ENCODE measurements around the gene CDH2.

The CDH2 gene

DNA sequence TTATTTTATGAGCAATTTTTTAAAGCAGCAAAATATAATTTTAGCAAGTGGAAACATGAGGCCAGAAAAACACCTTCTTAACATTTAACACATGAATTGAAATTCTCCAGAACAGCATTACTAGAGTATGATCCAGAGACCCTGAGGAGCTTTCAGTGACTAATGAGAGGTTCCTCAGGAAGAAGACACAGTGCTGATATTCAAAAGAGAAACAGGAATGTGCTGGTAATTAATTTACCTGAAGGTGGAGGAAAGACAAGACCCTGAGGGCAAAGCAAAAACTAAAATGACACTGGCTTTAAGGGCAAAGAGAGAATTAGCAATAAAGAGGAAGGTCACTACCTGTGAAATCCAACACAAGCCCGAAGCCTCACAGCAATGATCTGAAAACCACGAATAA, 97.0 kb downstream of the CDH2 start:
- no peak for DNase-seq

DNA sequence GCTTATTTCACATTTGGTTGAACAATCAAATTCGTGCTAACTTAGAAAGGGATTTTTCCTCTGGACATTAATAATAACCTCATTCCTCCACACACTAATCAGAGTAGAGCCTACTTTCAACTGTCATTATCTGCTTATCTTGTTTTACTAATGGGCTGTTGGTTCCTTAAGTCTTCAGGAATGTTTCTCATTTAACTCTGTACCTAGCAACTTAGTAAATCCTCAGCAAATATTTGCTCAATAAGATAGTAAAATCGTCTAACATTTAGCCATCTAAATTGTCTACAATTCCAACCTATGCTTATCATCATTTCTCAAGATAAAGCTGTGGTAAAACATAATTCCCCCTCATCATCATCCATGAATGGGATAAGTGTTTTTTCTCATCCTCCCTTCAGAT, 98.1 kb downstream of the CDH2 start:
- DNase-seq = no peak

DNA sequence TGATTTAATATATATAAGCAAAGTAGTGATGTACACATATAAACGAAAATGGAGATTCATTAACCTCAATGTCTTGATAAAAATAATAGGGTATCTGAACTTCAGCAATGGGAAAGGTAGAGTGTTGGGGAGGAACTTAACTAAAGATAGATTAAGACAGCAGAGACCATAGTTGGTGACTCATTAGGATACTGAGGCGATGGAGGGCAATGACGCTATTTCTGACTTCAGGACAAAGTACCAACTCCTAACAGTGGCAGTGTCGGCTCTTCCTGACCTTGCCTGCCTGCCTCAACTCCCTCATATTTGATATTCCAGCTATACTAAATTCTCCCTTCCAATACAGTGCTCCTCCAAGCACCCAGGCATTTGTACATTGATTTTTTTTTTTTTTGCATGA, 98.6 kb downstream of the CDH2 start:
- DNase-seq = no peak

DNA sequence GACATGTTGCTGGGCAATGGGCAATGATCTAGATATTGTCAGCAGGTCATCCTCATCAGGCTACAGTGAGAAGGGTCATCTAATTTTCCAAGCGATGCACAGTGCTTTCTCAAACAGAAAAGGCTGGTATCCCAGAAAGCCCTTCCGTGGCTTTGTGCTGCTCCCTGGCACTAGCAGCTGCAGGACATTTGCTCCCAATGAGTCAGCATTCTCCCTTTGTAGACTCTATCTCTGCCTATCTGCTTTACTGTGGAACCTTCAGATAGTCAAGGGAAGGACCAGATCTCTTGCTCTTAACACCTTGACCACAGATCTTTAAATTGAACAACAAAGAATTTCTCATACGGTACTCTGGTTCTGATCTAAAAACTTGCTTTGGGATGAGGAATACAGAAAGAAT, 101.4 kb downstream of the CDH2 start:
- no peak for DNase-seq

DNA sequence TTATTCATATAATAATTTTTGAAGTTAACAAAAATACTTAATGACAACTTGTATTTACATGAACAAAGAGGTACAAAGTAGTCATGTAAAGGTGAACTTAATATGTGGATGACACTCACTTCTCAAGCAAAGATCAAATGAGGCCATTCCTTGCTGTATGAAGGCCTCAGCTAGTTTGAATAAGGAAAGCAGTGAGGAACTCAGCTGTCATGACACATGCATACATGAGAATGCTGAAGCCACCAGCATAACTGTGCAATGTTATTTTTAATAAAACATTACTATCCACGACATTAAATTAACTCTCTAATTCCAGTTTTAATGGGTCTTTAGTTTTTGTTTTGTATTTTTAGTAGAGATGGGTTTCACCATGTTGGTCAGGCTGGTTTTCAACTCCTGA, 102.9 kb downstream of the CDH2 start:
- no peak for DNase-seq

DNA sequence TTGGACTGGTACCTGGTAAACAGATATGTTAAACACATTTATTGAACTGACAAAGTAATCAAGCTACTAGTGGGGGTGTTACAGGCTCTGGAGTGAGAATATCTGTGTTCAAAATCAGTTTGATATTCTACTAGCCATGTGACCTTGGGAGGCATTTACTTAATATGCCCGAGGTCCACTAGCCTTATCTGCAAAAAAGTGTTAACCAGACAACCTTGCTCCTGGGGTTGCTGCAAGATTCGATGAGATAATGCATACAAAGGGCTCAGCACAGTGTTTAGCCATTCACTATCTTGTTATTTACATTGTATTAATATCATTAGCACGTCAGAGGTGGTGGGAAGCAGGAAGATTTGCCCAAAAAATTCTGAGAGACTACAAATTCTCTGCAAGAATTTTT, 103.3 kb downstream of the CDH2 start:
- DNase-seq = no peak

DNA sequence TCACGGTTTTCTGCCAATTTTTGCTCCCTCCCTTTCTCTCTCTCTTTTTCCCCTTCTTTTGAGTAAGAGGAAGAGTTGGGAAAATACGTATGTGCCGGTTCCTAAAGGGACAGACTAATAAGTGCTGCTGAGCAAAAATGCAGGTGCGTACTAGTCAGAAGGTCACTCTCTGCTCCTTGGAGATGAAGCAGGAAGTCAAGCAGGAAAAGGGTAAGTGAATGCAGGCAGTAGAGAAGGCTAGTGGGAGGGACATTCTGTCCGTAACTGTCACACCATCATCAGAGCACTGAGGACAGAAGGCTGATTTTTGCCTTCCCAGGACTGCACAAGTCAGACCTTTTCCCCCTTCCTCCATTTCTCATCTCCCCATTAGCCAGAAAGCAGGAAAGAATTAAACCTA, 105.7 kb downstream of the CDH2 start:
- no peak for DNase-seq

DNA sequence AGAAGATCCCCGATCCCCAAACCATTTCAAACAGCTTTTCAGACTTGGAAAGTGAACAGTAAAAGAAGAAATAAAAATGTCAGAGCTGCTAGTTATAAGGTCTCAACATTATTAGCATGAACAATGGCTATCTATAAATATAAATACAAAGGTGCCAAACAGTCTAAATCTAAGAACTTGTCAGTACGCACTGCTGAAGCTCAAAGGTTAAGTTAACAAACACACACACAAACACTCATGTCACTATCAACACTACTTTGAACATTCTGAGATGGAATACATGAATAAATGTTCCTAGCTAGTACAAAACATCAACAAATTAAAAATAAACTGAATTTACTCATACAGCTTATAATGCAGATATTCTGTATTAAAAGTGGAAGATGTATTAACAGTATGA, 108.7 kb downstream of the CDH2 start:
- no peak for DNase-seq

DNA sequence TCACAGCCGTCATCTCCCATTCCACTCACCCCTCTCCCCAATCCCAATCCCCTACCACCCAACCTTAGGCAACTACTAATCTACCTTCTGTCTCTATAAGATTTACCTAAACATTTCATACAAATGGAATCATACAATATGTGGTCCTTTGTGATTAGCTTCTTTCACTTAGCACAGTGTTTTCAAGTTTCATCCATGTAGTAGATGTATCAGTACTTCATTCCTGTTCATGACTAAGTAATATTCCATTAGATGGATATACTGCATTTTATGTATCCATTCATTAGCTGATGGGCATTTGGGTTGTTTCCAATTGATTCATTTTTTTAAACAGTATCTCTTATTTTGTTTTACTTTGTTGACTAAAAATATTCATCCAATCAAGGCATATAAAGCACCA, 109.6 kb downstream of the CDH2 start:
- no peak for DNase-seq

DNA sequence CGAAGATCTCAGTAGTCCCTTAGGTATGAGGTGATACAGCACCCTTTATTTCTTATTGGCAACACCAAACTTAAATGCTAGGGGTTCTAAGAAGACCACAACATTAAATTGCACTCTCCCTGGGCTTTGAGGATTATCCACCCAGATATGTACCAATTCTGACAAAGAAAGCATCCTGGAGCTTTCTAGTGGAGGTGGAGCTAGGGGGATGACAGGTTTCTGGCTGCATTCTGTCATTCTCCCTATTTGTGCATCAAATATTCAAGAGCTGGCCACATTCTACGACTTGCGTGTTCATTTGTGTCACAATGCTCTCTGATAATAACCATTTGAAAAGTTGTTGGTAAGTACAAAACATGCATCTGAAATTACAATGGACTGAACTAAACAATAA, 111.1 kb downstream of the CDH2 start:
- DNase-seq = no peak

DNA sequence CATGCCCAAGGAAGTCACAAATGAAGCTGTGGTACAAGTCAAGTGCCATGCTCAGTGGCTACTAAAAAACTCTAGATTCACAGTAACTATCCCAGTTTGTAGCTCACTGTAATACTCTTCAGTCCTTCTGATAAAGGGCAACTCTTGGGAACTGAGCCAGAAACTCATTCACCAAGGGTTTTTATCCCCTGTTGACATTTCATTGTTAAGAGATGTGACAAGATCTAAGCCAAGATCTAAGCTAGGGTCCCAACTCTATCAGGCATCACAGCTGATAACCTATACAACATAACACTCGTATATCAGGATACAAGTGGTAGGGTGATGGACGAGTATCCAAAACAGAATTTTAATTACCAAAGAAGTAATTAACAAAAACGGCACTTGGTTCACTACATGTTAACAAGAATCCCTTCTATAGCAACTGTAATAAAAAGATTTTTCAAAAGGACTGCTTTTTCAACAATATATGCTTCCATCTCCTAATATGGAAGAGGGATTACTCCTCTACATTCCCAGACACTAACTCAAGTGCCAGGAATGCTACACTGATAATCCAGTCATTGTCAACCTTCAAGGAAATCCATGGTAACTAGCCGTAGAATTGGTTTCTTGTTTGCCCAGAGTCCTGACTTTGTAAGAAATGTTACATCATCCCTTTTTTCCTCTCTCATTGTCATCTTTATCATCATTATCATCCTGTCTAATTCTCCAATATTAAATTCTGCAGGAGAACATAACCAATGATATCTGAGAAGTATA, 111.7 kb downstream of the CDH2 start:
- DNase-seq = no peak

DNA sequence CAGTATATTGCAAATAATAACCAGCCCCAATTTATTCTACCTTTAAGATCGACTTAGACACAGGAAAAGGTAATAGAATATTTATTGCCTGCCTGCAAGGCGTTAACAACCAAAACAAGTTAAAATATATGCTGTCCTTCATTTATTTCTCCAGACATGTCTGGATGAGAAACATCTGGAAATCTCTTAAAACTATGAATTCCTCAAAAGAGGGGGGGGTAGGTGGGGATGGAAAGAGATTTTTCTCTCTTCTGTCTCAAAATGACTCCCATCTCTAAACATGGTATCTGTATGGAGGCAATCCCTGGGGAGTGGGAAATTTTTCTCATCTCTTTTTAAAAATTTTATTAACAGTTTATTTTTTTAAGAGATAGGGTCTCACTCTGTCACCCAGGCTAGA, 113.0 kb downstream of the CDH2 start:
- DNase-seq = no peak

DNA sequence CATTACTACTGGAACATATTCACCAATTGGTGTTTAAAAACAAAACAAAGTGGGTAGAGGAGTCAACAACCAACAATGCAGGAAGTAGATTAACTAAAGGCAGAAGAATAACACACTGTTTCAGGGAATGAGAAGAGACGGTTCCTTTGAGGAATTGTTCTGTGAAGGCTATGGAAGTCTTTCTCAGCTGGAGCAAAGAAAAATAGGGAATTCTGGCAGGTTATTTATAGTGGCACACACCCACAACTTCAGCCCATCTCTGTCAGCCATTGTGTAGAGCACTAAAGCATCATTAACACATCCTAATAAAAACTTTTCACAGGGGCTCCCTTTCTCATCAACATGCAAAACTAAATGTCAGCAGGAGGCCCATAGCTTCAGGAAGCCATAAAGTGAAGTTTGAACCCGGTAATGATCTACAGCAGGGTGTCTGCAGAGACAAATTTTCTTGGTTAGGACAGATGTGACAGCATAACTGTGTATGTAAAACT, 113.6 kb downstream of the CDH2 start:
- no peak for DNase-seq

DNA sequence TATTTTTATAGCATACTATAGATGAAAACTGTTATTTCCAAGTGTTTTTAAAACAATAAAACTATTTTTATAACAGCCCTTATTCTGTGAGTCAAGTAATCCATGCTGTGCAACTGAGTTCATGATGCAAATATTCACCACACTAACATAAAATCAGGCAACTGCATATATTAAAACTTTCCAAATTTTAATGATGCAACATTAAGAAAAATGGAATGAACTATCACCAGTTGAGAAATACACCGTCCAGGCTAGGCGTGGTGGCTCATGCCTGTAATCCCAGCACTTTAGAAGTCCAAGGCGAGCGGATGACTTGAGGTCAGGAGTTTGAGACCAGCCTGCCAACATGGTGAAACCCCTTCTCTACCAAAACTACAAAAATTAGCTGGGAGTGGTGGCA, 114.5 kb downstream of the CDH2 start:
- no peak for DNase-seq

DNA sequence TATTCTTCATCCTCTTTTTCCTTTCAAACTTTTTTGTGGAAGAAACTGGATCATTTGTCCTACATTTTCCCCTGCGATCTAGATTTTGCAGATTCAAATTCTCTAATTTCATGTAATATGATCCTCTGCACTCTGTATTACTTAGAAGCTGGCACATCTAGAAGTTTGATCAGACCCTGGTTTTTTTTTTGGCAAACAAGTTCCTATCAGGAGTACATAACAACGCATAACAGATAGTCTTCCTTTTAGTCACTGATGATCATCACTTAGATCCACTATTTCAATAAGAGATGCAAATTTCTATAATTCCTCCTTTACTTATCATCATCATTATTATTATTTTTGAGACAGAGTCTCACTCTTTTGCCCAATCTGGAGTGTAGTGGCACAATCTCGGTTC, 117.1 kb downstream of the CDH2 start:
- no peak for DNase-seq

DNA sequence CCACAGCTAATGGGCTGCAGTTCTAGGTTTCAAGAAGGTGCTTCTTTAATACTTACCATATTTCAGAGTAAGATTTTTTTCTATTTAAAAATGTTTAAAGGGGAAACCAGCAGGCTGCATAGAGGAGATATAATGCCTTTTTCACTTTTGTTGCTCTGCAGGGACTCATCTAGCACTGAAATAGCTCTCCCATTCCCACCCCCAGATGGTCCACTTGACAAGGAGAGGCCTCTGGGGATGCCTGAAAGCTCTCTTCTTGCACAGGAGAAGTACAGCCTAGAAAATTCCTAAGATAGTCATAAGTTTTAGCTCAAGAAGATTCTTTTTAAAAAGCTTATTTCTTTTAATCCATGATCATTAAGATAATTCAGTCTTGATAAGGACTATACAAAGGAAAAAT, 126.4 kb downstream of the CDH2 start:
- DNase-seq = no peak

DNA sequence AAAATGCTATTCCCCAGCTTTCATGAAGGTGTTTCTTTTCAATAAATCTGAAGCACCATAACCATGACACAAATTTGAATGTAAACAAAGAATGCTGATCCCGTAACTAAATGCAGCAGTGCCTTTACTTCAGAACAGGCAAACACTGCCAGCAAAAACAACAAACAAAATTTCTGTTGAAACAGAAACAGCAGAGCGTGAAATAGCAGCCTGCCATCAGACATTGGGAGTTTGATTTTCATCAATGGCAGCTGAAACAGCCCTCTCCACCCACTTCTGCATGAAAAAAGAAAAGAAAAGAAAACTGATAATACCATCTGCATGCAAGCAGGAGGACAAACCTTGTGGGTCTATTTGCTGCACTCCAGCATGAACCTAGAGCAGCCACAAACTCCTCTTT, 128.3 kb downstream of the CDH2 start:
- no peak for DNase-seq

DNA sequence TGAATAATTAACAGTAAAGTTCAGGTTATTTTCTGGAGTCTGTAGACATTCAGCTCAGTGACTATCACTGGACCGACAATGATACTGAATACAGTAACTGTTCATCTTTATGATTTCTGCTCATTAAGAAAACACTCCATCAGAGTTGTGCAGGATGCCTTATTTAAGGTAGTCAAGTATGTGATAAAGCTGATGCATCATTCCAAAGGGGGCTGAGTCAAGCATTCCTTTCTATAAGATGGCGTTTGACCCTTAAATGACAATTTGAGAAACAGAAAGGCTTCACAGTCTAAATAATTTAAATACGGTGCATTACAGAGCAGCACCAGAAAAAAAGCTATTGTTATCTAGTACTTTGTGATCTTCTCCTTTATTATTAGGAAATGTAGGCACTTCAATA, 131.1 kb downstream of the CDH2 start:
- no peak for DNase-seq

DNA sequence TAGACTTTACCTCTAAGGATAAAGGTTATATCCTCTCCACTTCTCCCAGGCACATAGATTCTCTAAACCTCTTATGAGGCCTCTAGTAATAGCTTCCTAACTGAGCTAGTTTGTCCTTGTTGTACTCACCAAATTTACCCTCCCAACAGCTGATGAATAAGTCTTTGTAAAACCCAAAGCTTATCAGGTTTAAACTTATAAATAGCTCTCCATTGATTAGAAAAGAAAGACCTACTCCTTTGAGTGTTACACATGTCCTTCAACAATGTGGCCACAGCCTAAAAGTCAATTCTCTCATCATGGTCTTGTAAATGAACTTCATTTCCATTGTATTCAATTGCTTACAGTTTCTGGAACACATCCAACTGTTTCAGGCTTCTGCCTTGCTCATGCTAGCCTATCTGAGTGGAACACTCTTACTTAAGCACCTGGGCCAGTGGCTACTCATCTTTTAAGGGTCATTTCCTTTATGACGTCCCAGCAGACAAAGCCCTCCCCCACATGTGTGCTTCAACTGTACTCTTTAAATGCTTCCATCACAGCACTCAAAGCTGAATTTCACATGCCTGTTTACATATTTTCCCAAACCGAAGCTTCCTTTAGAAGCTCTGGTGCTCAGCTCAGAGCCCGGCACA, 131.6 kb downstream of the CDH2 start:
- no peak for DNase-seq

DNA sequence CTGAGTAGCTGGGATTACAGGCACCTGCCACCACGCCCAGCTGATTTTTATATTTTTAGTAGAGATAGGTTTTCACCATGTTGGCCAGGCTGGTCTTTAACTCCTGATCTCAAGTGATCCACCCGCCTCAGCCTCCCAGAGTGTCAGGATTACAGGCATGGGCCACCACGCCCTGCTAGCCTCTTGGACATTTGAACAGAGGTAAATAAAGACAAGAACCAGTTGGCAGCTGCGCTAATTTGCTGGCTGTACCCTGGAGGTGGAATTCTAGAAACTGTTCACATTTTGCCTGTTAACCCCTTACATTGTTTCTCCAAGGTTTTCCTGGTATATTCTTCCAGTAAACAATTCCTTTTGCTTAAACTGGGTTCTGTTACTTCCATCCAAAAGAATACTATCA, 132.9 kb downstream of the CDH2 start:
- no peak for DNase-seq

DNA sequence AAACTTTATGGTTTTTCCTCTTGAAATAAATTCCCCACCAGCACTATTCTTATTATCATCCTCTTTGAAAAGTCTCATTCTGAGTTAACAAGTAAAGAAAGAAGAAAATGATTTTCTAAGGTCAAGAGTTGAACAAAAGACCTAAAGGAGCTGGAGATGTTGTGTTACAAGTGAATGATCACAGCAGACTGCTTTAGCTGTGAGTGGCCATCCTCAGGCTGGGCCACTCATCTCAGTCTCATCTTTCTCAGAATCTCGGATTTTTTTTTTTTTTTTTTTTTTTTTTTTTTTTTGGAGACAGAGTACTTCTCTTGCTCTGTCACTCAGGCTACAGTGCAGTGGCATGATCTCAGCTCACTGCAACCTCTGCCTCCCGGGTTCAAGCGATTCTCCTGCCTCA, 133.3 kb downstream of the CDH2 start:
- DNase-seq = no peak

DNA sequence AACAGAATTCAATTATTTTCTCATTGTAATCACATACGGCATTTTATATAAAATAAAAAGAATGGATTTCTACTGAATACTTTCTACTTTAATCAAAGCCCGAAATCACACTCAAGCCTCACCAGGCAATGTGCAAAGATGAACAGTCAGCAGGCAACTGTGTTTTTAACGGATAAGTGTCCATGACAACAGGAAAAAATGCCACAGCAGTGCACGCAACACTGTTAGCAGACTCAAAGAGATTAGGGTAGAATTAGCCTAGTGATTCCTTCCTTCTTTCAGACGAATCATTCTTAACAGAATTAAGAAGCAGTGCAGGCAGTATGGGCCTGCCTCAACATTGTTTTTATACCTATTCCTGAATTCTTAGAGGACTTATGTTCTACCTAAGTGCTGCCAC, 135.6 kb downstream of the CDH2 start:
- DNase-seq = no peak

DNA sequence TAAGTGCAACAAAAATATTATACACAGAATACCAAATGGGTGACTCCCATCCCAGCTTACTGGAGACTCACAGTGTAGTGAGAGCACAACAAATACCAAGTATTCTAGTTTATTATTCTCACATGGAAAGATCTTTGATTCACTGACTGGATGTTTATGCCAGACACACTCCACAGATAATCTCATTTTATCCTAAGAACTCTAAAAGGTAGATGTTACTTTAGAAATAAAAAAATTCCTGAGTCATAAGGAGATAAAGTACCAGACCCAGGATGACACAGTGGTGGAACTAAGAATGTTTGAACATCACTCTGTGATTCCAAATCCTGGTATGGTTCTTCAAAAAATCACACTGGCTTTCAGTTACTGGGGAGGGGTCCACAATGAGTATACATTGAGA, 136.2 kb downstream of the CDH2 start:
- DNase-seq = no peak

DNA sequence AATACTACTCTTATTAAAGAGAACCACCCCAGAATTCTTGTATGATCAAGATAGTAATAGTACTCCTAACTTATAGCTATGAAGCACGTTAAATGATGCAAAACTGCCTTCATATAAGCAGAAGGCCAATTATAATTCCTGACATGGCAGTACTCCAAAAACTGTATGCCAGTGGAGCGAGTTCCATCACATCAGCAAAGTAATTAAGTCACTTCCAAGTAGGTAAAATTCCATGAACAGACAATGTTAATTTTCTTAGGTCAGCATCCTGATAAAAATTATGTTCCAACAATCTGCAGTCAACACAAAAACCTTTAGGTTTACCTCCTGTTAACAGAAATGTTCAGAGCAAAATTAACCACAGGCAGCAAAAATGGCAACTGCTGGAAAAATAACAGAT, 136.7 kb downstream of the CDH2 start:
- DNase-seq = no peak

DNA sequence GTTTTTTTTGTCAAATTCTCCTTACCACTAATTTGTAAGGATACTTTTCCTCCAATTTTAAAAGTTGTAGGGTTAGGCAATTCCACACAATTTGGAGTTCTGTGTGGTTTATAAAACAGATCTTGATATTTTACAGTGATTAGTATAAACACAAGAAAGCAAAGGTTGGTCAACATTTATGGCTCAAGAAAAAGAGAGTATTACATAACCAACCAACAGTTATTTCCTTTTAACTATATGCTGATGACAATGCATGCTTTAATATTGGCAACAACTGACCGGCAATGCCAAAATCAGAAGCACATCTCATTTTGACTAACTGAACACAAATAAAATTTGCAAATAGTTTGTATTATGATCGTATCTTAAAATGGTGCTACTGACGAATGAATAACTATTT, 137.2 kb downstream of the CDH2 start:
- DNase-seq = no peak
